K562 (cell line): ENCODE data around the gene CELF4. TPM values are rescaled to one million over a fixed set of nuclear protein-coding genes. Genes with fewer than 3 reads are reported as not detected.

Experiments
- ATAC-seq: fragments of 200-7000 bp; cut with Tn5 transposase; 3 replicates; pipeline ENCODE4 v1.9.1; 2020; ENCODE audit warnings: moderate library complexity
- BruUV-seq: library from RNA; stranded (reverse); fragments of 400-500 nt; replicated peaks from 2 replicates; lab custom pipeline; 2021; lab: Mats Ljungman, UMichigan
- CTCF ChIA-PET: fragments of 300-600 bp; formaldehyde crosslinking; extraction: SDS; loops from one replicate; lab custom pipeline; 2021; ENCODE audit warnings: low intra/inter-chr PET ratio; lab: Yijun Ruan, JAX
- POLR2A ChIA-PET: fragments of 300-600, 350-650 bp; sonication (Branson Sonifier 250); formaldehyde crosslinking; extraction: SDS; loops from one replicate; lab custom pipeline; 2021; ENCODE audit warnings: antibody characterized with exemption, inconsistent platforms; lab: Yijun Ruan, JAX
- DNase-seq, 4 experiments: peaks; one replicate each; pipeline versions ENCODE4 v3.0.0 to v3.0.0-alpha.2; 2011 to 2018; ENCODE audit warnings: low spot score in 3 of 4, mixed read lengths in 3 of 4; ENCODE audit errors: extremely low read depth in 1 of 4
- FAIRE-seq: peaks from 2 replicates; lab custom pipeline; 2011; peaks lifted over from hg19 to GRCh38; lab: Jason Lieb, UNC
- H2AFZ ChIP-seq: 2 replicates; pipeline ENCODE4 v1.6.0; 2011; ENCODE audit warnings: low read depth, low read length, control low read depth, inconsistent platforms
- H3K27ac ChIP-seq: fragments of 200-600 bp; 3 replicates; pipeline ENCODE4 v1.8.0; 2011; ENCODE audit warnings: low read depth, mild to moderate bottlenecking, control low read depth, inconsistent platforms, low read length, moderate library complexity, mixed read lengths; ENCODE audit errors: extremely low read depth
- H3K27me3 ChIP-seq, 2 experiments: fragments of 300-600 bp in 1 of 2; 2 replicates in 1 of 2; 3 replicates in 1 of 2; pipeline versions ENCODE4 v1.6.0 to v1.8.0; 2011; ENCODE audit warnings: inconsistent platforms in 2 of 2, low read length in 2 of 2, mild to moderate bottlenecking in 1 of 2, mixed read lengths in 1 of 2, moderate library complexity in 1 of 2; ENCODE audit not compliant: control insufficient read depth in 2 of 2, insufficient read depth in 2 of 2
- H3K36me3 ChIP-seq: fragments of 300-600 bp; 3 replicates; pipeline ENCODE4 v1.8.0; 2011; ENCODE audit warnings: mild to moderate bottlenecking, low read length, inconsistent platforms; ENCODE audit not compliant: control insufficient read depth, insufficient read depth
- H3K4me1 ChIP-seq, 2 experiments: fragments of 200-600 bp in 1 of 2; replicated peaks in 1 of 2; 2 replicates in 1 of 2; 3 replicates in 1 of 2; pipeline versions ENCODE4 v1.5.1 to v1.8.0; 2011; ENCODE audit warnings: inconsistent platforms in 2 of 2, low read length in 2 of 2, mild to moderate bottlenecking in 1 of 2, mixed read lengths in 1 of 2, moderate library complexity in 1 of 2; ENCODE audit not compliant: control insufficient read depth in 2 of 2, insufficient read depth in 2 of 2
- H3K4me2 ChIP-seq: 2 replicates; pipeline ENCODE4 v1.6.1; 2011; ENCODE audit warnings: low read length, control low read depth, inconsistent platforms, mixed read lengths; ENCODE audit not compliant: insufficient read depth
- H3K4me3 ChIP-seq: fragments of 200-600 bp; sonication (generic), shearing (Covaris generic); 2 replicates; pipeline ENCODE4 v1.5.1; 2016; ENCODE audit warnings: control low read depth, inconsistent platforms
- H3K79me2 ChIP-seq: fragments of 200-600 bp; 3 replicates; pipeline ENCODE4 v1.8.0; 2011; ENCODE audit warnings: low read length, inconsistent platforms; ENCODE audit not compliant: control insufficient read depth, insufficient read depth
- H3K9ac ChIP-seq, 2 experiments: 2 replicates each; pipeline versions ENCODE4 v1.6.0 to v1.6.1; 2011; ENCODE audit warnings: low read depth in 2 of 2, low read length in 2 of 2, control low read depth in 1 of 2, inconsistent platforms in 1 of 2, mild to moderate bottlenecking in 1 of 2, mixed read lengths in 1 of 2; ENCODE audit not compliant: insufficient read depth in 1 of 2
- H3K9me1 ChIP-seq: one replicate; pipeline ENCODE4 v1.6.0; 2011; ENCODE audit warnings: inconsistent platforms, mild to moderate bottlenecking, low read length, moderate library complexity; ENCODE audit not compliant: control insufficient read depth, insufficient read depth
- H3K9me3 ChIP-seq: replicated peaks from 2 replicates; pipeline ENCODE4 v1.5.1; 2011; ENCODE audit warnings: low read depth, low read length, inconsistent platforms; ENCODE audit not compliant: control insufficient read depth, insufficient read depth
- H4K20me1 ChIP-seq: replicated peaks from 2 replicates; pipeline ENCODE4 v1.6.1; 2011; ENCODE audit warnings: low read length, inconsistent platforms, mixed read lengths; ENCODE audit not compliant: control insufficient read depth, insufficient read depth
- BRD9 ChIP-seq: fragments of 450-650 bp; IDR thresholded peaks from 2 replicates; pipeline ENCODE4 v1.6.1; 2018; ENCODE audit warnings: low read depth; ENCODE audit not compliant: partially characterized antibody
- EWSR1 ChIP-seq: fragments of 450-650 bp; IDR thresholded peaks from 2 replicates; pipeline ENCODE4 v1.6.1; 2018; ENCODE audit warnings: borderline replicate concordance, mild to moderate bottlenecking, low read depth, moderate library complexity; ENCODE audit not compliant: partially characterized antibody
- GATAD2B ChIP-seq: fragments of 450-650 bp; IDR thresholded peaks from 2 replicates; pipeline ENCODE4 v1.6.1; 2017; ENCODE audit warnings: mild to moderate bottlenecking, borderline replicate concordance
- MTA3 ChIP-seq: fragments of 450-650 bp; formaldehyde crosslinking; IDR thresholded peaks from 2 replicates; pipeline ENCODE4 v1.6.1; 2017; ENCODE audit warnings: mild to moderate bottlenecking, borderline replicate concordance
- NFYB ChIP-seq: IDR thresholded peaks from 2 replicates; pipeline ENCODE4 v1.6.1; 2011; ENCODE audit warnings: mild to moderate bottlenecking, moderate library complexity; ENCODE audit not compliant: insufficient read length; ENCODE audit errors: extremely low read depth
- TBP ChIP-seq: optimal IDR thresholded peaks from 2 replicates; pipeline ENCODE3; 2011; ENCODE audit warnings: low read depth, low read length, improper control_type of control experiment
- ZSCAN29 ChIP-seq: fragments of 450-650 bp; IDR thresholded peaks from 2 replicates; pipeline ENCODE4 v1.6.1; 2017
- WGBS: fragments of 100-300 bp; shearing (Covaris generic); methylation state at CpG from one replicate; pipeline ENCODE4 v1.1.6; 2016; ENCODE audit warnings: low coverage, mixed read lengths; ENCODE audit not compliant: insufficient coverage; ENCODE audit errors: missing lambda C conversion rate; 5-methylcytosine and 5-hydroxymethylcytosine counted together
- in situ Hi-C: fragments of 300-500 bp; cut with MboI; formaldehyde crosslinking; loops from 4 replicates; pipeline ENCODE4 v1.15.0; 2018; ENCODE audit warnings: inconsistent platforms, mixed read lengths
- intact Hi-C: fragments of 100-400 bp; cut with micrococcal nuclease; formaldehyde crosslinking; loops from 2 replicates; pipeline ENCODE4 v1.14.2; 2022
- polyA plus RNA-seq, 8 experiments: library from polyadenylated mRNA; depleted of rRNA in 4 of 8; stranded (reverse) in 5 of 8; unstranded in 3 of 8; fragments of >200 nt; fragmentation: Nextera tagmentation in 2 of 8; fragmentation: Illumina TruSeq in 1 of 8; extraction: Ambion mirVana in 2 of 8; extraction: Trizol in 1 of 8; gene quantifications; 2 replicates each; pipeline versions ENCODE4 v1.2.1 to v1.2.3, GENCODE V29; 2011 to 2014; ENCODE audit warnings: inconsistent platforms in 1 of 8, missing spikeins in 1 of 8
- total RNA-seq, 7 experiments: library from RNA; depleted of rRNA in 6 of 7; stranded (reverse); fragments of >200 nt in 6 of 7; fragmentation: Illumina TruSeq in 2 of 7; extraction: Trizol in 2 of 7; gene quantifications; 2 replicates each; pipeline versions ENCODE4 v1.2.1 to v1.2.3, GENCODE V29; 2011 to 2021; ENCODE audit warnings: low replicate concordance in 1 of 7

Gene CELF4
- total and polyA plus RNA-seq, 9 of the 15 experiments (the other 6 are each of a cell fraction or from before 2014, with no cell fraction given), result 0.04 to 0.24 (median 0.07) TPM; not detected in 3

DNA sequence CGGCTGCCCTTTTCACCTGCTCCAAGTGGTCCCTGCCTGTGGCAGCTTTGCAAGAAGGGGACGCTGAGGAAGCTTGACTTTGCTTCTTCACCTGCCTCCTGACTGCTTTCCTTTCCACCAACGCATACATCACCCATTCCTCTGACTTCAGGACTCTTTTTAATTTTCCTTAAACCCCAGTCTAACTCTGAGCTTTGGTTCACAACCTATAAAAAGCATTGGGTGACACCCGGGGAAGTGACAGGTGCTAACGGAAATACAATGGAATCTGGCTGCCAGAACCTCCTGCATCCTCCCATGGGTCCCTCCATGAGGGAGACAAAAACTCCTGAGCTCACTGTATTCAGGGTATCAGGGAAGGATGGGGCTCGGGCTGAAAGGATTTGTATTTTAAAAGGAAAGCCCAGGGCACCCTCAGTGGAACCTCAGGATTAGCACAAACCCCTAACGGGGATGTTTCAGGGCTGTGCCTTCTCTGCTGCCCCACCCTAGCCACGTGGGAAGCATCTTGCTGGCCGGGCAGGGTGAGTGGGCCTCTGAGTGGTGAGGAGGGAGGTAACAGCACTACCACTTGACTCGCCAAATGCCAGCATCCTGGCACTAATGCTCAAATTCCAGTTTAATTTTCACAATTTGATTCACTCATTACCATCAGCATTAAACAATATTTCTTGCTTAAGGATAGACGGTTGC lies 284.8 kb downstream of the CELF4 start:
- no peaks in the 10 kb centered on the region for H3K36me3 ChIP-seq
- DNase-seq (no peak), FAIRE-seq (no peak), ATAC-seq (no peak)
- H2AFZ ChIP-seq, result no peak overlapping the region
- H3K4me3 ChIP-seq, result no peak overlapping the region
- H3K9ac ChIP-seq, result no peak overlapping the region
- ChIA-PET POLR2A (no interaction called here), CTCF (no interaction called here)
- H3K4me2 ChIP-seq, result no peak overlapping the region
- no peaks in the 10 kb centered on the region for H3K9me3 ChIP-seq
- no peak overlapping the region for H3K27ac ChIP-seq
- peaks cover 5% of the 10 kb centered on the region; the same call in 1 of the 2 replicates for H4K20me1 ChIP-seq
- H3K4me1 ChIP-seq, result no peaks in the 10 kb centered on the region
- H3K79me2 ChIP-seq, result no peaks in the 10 kb centered on the region
- no peaks in the 10 kb centered on the region; a peak in 1 of 5 replicates for H3K27me3 ChIP-seq
- in situ Hi-C loops (no loop called here), intact Hi-C loops (no loop called here)
- no peak for TF ChIP-seq BRD9
- no peak for TF ChIP-seq GATAD2B
- TF ChIP-seq NFYB, result no peak
- TF ChIP-seq EWSR1, result no peak
- no peak for TF ChIP-seq TBP
- TF ChIP-seq ZSCAN29, result no peak
- TF ChIP-seq MTA3, result no peak
- H3K9me1 ChIP-seq, result no peaks in the 10 kb centered on the region
- under 1% methylated on average over 11 of the region's 11 CpGs for WGBS
- BruUV-seq, result no TSS peak
